T47D (cell line): ENCODE data around the gene UHRF2.

ENCODE experiments used
- DNase-seq, 2 experiments: peaks; one replicate each; pipeline versions ENCODE4 v3.0.0 to v3.0.0-alpha.2; 2011 to 2012; ENCODE audit warnings: low read depth in 1 of 2, low spot score in 1 of 2
- JUND ChIP-seq: IDR thresholded peaks from 2 replicates; pipeline ENCODE4 v1.6.1; 2012; ENCODE audit warnings: low read depth
- in situ Hi-C: cut with HindIII; loops from 2 replicates; pipeline ENCODE4 v1.10.0; 2016; ENCODE audit warnings: low sequenced_read_pairs, low pct_unique_long_range_greater_than_20kb

Gene UHRF2

DNA sequence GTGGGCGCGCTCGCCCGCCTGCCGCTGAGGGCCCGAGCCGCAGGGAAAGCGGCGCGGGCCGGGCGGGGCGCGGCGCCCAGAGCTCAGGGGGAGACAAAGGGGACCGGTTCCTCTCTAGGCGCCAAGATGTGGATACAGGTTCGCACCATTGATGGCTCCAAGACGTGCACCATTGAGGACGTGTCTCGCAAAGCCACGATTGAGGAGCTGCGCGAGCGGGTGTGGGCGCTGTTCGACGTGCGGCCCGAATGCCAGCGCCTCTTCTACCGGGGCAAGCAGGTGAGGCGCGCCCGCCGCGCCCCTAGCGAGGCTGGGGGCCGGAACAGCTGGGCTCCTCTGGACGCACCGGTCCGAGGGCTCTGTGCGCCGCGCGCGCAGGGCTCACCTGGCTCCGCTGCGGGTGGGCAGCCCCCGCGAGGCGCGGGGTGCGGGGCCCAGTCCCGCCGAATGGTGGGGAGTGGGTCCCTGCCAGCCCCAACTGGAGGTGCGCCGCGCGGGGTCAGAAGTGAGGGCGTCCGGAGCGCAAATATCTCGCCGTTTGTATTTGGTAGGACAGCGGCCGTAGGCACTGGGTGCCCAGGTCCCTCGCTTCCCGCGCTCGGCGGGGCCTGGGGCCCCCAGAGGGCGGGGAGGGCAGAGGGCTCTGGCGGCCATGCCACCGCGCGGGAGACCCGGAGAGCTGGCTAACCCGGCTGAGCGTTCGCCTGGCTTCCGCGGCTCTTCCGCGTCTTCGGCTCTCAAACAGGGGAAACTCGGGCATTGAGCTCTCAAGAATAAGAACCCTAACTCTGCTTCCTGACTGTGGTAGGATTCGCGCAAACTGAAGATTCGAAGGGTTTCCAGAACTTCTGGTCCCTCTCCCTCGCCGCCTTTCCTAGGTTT, 607 bp downstream of the UHRF2 start:
- DNase-seq: peak in 1 of 2 experiments; percentile 33

DNA sequence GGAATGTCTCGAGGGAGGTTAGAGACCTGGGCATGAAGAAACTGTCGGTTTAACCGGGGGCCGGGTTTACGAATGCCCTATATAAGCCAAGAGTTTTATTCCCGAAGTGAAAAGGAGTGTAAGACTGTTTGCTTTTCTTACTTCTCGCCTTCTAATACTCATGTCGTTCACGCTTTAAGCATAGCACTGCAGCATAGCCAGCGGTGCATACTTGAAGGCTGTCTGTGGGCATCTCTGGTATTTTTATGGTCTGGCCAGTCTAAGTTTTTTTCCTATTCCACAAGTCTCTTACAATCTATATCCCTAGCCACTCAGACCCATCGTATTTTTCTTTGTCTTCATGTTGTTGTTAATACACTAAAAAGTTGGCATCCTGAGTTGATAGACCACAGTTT, 1.2 kb downstream of the UHRF2 start:
- no peak for TF ChIP-seq JUND
- in situ Hi-C loops: no loop called here

More for the DNA sequence above, 607 bp downstream of the UHRF2 start:
- in situ Hi-C loops: no loop called here
- no peak for TF ChIP-seq JUND

DNA sequence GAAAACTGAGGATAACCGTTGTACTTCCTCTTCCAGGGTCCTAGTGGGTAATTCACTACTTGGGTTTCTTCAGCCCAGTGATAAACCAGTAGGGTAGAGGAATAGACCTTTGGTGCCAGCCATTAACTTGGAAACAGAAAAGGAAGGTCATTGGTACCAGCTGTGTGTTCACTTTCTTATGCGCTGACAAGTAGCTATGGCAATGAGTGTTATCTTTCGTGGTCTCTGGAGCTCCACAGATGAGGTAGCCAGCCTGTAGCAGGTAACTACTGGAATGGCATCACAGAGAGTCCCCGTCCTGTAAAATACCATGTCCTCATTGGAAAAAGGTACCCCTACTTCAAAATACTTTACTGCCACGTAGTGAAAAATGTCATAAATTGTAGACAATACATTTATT, 2.3 kb downstream of the UHRF2 start:
- in situ Hi-C loops: no loop called here
- DNase-seq: no peak
- no peak for TF ChIP-seq JUND

More for the DNA sequence above, 1.2 kb downstream of the UHRF2 start:
- peak; percentile 35 to 43 for DNase-seq

DNA sequence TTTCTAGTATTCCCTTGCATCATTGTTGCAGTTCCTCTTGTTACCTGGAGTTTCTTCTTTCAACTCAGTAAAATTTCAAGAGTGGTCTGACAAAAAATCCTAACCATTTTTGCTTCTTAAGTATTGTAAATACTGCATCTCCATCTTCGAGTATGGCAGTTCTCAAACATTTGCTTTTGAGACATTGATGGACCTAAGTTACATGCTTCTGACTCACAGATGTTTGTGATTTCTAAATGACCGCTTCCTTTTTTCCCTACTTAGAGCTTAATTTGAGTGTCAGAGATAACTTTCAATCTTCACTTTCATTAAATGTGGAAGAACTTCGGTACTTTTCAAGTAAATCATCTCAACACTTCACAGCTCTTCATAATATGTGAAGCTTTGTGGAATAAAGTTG, 4.2 kb downstream of the UHRF2 start:
- TF ChIP-seq JUND: no peak
- no peak for DNase-seq
- in situ Hi-C loops: no loop called here

DNA sequence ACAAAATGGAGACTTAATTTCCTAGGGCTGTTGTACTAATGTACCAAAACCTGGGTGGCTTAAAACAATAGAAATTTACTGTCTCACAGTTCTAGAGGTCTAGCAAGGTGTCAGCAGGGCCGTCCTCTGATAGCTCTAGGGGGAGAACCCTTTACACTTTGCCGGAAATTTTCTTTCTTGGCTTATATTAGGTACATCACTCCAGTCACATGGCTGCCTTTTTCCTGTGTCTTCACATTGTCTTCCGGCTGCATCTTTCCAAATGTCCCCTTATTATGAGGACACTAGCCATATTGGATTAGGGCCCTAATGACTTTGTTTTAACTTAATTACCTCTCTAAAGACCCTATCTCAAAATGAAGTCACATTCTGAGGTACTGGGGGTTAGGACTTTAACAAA, 5.8 kb downstream of the UHRF2 start:
- TF ChIP-seq JUND: no peak
- in situ Hi-C loops: no loop called here
- DNase-seq: no peak

DNA sequence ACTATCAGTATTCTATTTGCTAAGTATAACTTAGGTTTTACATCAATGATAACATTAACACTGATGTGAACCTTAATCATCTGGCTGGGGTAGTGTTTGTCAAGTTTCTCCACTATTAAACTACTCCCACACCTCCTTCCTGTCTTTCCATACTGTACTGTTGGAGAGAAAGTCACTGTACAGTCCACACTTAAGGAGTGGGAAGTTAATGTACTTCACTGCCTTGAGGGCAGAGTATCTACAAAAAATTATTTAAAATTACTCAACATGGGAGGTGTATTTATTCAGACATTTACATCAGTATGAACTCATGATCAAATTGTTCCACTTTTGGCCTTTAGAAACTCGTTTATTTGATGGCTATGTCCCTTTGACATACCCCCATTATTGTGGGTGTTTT, 11.9 kb downstream of the UHRF2 start:
- no peak for DNase-seq
- TF ChIP-seq JUND: no peak
- in situ Hi-C loops: no loop called here

DNA sequence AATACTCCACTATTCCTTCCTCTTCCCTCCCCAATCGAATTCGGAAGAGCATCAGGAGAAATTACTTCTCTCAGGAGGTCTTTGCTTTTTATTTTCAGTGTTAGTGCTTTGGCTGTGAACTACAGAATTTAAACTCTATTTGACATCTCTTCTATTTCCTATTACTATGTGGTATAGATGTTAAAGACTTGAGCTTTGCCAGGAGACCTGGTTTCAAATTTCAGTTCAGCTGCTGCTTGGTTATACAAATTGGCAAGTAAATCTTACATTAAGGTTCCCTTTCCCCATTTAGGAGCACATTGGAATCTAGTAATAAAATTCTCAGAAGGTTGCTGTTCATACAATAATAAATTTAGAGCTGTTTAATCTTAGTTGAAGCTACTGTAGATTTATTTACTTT, 13.1 kb downstream of the UHRF2 start:
- TF ChIP-seq JUND: no peak
- DNase-seq: no peak
- in situ Hi-C loops: no loop called here

DNA sequence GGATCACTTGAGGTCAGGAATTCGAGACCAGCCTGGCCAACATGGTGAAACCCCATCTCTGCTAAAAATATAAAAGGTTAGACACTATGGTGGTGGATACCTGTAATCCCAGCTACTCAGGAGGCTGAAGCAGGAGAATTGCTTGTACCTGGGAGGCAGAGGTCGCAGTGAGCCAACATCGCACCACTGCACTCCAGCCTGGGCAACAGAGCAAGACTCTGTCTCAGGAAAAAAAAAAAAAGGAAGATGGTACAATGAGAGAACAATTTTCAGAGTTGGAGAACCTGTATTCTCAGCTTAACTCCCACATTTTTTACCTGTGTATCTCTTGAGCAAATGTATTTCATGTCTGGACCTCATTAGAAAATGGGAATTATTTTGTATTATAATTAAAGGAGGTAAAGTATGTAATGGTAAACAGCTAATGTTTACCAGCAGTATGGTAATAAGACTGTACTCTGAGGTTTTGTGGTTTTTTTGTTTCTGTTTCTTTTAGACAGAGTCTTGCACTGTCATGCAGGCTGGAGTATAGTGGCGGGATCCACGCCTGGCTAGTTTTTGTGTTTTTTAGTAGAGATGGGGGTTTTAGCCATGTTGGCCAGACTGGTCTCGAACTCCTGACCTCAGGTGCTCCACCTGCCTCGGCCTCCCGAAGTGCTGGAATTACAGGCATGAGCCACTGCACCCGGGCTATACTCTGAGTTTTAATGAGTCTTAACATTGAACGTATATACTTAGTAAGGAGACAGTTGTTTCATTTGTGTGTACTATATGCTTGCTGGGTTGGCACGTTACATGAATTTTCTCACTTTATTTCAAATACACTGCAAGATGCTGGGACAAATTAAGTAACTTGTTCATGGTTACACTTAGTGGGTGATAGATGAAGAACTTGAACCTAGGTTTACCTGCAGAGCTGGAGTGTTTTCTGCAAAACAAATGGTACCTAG, 16.2 kb downstream of the UHRF2 start:
- TF ChIP-seq JUND: no peak
- DNase-seq: no peak
- in situ Hi-C loops: no loop called here

DNA sequence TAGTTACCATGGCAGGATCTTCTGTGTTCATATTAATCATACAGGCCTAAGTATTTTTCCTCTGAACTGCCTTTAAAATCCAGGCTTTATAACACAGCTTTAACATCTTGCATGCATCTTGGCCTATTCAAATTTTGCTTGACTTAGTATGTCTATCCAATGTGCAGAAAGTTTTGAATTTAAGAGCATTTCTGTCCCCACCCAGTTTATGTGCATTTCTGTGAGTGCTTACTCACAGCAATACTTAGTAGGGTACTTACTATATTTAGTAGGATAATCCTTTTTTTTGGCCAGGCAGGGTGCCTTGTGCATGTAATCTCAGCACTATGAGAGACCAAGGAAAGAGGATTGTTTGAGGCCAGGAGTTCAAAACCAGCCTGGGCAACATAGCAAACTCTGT, 18.0 kb downstream of the UHRF2 start:
- in situ Hi-C loops: no loop called here
- no peak for DNase-seq

DNA sequence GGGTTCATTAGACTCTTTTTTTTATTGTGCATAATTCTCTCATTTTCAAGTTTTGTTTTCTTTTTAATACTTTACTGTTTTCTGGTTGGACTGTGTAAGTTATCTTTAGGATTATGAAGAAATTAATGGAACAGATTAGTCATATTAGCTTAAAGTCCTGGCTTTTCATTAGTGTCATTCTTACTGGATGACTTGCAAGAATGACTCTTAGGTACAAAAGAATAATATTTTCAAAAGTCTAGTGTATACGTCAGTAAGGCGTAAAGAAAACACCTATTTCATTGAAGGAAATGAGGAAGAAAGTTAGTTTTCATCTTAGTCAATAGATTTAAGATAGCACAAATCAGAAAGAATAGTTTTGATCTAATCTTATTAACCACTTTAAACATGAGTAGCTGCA, 20.4 kb downstream of the UHRF2 start:
- no peak for TF ChIP-seq JUND
- DNase-seq: no peak
- in situ Hi-C loops: no loop called here

More for the DNA sequence above, 18.0 kb downstream of the UHRF2 start:
- no peak for TF ChIP-seq JUND

DNA sequence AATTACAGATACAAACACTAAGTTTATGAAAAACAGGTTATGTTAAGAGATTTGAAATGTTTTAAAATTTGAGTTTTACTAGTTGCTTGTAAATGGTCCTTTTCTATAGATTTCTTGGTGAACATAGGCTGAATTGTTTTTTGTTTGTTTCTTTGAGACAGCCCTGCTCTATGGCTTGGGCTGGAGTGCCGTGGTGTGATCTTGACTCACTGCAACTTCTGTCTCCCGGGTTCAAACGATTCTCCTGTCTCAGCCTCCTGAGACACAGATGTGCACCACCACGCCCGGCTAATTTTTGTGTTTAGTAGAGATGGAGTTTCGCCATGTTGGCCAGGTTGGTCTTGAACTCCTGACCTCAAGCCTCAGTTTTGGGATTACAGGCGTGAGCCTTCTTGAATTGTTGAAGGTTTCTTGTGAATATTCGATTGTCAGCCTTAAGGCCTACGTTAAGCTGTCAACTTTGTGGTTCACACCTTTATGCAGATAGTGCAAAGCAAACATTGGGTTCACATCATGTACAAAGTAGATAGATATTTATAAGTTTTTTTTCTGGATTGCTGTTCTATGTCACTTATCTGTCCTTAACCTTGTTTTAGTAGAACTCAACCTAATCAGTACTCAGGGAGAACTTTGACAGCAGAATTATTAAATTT, 26.2 kb downstream of the UHRF2 start:
- no peak for DNase-seq
- in situ Hi-C loops: no loop called here
- TF ChIP-seq JUND: no peak

DNA sequence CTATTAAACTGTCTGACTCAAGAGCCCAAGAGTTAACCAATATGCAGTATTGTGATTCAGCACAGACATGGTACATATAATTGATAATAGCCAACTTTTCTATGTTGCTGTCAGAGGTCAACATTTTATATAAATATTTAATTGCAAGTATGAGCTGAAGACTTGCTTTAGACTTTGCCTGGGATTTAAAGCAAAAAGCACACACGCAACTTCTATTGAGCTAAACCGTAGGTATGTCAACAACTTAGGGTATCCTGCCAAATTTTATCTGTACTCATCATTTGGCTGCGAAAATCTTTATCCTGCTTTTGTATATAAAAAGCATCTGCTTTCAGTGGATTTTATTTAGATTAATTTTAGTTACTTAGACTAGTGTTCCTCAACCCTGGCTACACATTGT, 27.4 kb downstream of the UHRF2 start:
- DNase-seq: no peak
- in situ Hi-C loops: no loop called here
- no peak for TF ChIP-seq JUND

DNA sequence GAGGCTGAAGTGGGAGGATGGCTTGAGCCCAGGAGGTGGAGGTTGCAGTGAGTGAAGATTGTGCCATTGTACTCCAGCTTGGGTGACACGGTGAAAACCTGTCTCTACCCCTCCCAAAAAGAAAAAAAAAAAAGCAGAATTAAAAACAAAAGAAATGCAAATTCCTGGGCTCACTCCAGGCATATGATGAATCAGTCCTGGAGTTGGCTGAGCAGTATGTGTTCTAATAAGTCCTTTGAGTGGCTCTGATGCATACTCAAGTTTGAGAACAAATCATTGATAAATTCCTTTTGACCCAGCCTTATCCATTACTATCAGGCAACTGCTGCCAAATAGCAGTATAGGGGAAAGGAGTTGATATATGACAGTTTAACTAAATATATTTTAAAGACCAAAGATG, 28.3 kb downstream of the UHRF2 start:
- DNase-seq: no peak
- in situ Hi-C loops: no loop called here
- no peak for TF ChIP-seq JUND
